AG04449 (cell line): Measurements from ENCODE around the gene SCUBE1.

Experiments used
- CTCF ChIA-PET: fragments of 350-600 bp; formaldehyde crosslinking; extraction: SDS; loops from one replicate; lab custom pipeline; 2021; ENCODE audit warnings: antibody characterized with exemption; lab: Yijun Ruan, JAX
- POLR2A ChIA-PET: fragments of 400-600, 350-600 bp; formaldehyde crosslinking; extraction: SDS; loops from one replicate; lab custom pipeline; 2020; ENCODE audit warnings: antibody characterized with exemption, inconsistent platforms; lab: Yijun Ruan, JAX
- DNase-seq: peaks from one replicate; pipeline ENCODE4 v3.0.0-alpha.2; 2010; ENCODE audit warnings: low read depth, low spot score
- H3K4me3 ChIP-seq: 2 replicates; pipeline ENCODE4 v1.5.1; 2011; ENCODE audit warnings: low read depth, mild to moderate bottlenecking, control low read depth, low read length
- TF ChIP-seq, protein P1 (sequence below): IDR thresholded peaks from one replicate; pipeline ENCODE4 v1.5.1; 2011; ENCODE audit warnings: mild to moderate bottlenecking, moderate library complexity, low read length, control low read depth, inconsistent platforms; ENCODE audit not compliant: insufficient read depth; ENCODE audit errors: missing control alignments

Gene SCUBE1

GRCh38 chr22:43295660-43296059, 47.5 kb downstream of the SCUBE1 start:
- DNase-seq, result no peak

GRCh38 chr22:43295173-43295572, 48.0 kb downstream of the SCUBE1 start:
- ChIA-PET POLR2A (no interaction called here), CTCF (no interaction called here)
- H3K4me3 ChIP-seq, result no peak overlapping the region
- TF ChIP-seq, protein P1, sequence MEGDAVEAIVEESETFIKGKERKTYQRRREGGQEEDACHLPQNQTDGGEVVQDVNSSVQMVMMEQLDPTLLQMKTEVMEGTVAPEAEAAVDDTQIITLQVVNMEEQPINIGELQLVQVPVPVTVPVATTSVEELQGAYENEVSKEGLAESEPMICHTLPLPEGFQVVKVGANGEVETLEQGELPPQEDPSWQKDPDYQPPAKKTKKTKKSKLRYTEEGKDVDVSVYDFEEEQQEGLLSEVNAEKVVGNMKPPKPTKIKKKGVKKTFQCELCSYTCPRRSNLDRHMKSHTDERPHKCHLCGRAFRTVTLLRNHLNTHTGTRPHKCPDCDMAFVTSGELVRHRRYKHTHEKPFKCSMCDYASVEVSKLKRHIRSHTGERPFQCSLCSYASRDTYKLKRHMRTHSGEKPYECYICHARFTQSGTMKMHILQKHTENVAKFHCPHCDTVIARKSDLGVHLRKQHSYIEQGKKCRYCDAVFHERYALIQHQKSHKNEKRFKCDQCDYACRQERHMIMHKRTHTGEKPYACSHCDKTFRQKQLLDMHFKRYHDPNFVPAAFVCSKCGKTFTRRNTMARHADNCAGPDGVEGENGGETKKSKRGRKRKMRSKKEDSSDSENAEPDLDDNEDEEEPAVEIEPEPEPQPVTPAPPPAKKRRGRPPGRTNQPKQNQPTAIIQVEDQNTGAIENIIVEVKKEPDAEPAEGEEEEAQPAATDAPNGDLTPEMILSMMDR, result no peak
- DNase-seq, result no peak

More at GRCh38 chr22:43295660-43296059, 47.5 kb downstream of the SCUBE1 start:
- H3K4me3 ChIP-seq, result no peak overlapping the region
- ChIA-PET POLR2A (no interaction called here), CTCF (interaction anchor here (0.5 kb wide), 1 partner anchor 22 kb away, joined by 3 read pairs; no protein-coding TSS in a partner anchor)
- TF ChIP-seq, protein P1, result no peak

GRCh38 chr22:43293655-43294392, 49.3 kb downstream of the SCUBE1 start:
- H3K4me3 ChIP-seq, result no peak overlapping the region
- DNase-seq, result no peak
- ChIA-PET POLR2A (no interaction called here), CTCF (no interaction called here)
- TF ChIP-seq, protein P1, result no peak

GRCh38 chr22:43293259-43293654, 49.9 kb downstream of the SCUBE1 start:
- DNase-seq, result no peak
- TF ChIP-seq, protein P1, result no peak
- no peak overlapping the region for H3K4me3 ChIP-seq
- ChIA-PET CTCF (interaction anchor here (1.0 kb wide), 1 partner anchor 21 kb away, joined by 3 read pairs; no protein-coding TSS in a partner anchor), POLR2A (no interaction called here)

- no peak overlapping the region for H3K4me3 ChIP-seq
- ChIA-PET POLR2A (no interaction called here), CTCF (interaction anchor here (1.0 kb wide), 1 partner anchor 20 kb away, joined by 3 read pairs; no protein-coding TSS in a partner anchor)
- no peak for DNase-seq
- TF ChIP-seq, protein P1, result no peak
These were observed 50.5 kb downstream of the SCUBE1 start for GRCh38 chr22:43292630-43293018.

DNA sequence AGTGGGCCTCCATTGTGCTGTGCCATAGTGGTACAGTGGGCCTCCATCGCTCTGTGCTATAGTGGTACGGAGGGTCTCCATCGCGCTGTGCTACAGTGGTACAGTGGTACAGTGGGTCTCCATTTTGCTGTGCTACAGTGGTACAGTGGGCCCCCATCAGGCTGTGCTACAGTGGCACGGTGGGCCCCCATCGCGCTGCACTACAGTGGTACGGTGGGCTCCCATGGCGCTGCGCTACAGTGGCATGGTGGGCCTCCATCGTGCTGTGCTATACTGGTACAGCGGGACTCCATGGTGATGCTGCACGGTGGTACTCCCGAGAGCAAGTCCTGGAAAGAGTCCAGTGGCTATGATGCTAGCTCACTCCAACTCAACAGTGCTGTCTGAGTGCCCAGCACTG, 51.8 kb downstream of the SCUBE1 start:
- ChIA-PET POLR2A (no interaction called here), CTCF (no interaction called here)
- TF ChIP-seq, protein P1, result no peak
- no peak overlapping the region for H3K4me3 ChIP-seq
- DNase-seq, result no peak
